Tibial artery (tissue), 4 donors: Measurements from ENCODE around the gene SNAPC2.

Experiments
- DNase-seq, 2 donors: peaks; one replicate each; pipeline ENCODE4 v3.0.0-alpha.2; 2019
- H3K27ac ChIP-seq, 2 donors: fragments of 200-600 bp; sonication (generic) in 1 of 2; 1 replicate in 1 of 2; 2 replicates in 1 of 2; pipeline ENCODE4 v1.5.1; 2018 to 2019; ENCODE audit warnings: mild to moderate bottlenecking in 1 of 2
- H3K27me3 ChIP-seq, 2 donors: fragments of 200-600 bp; sonication (generic) in 1 of 2; one replicate each; pipeline versions ENCODE4 v1.5.1 to v1.6.0; 2016 to 2019
- H3K36me3 ChIP-seq, 3 donors: fragments of 200-600 bp; sonication (generic) in 2 of 3; one replicate each; pipeline ENCODE4 v1.5.1; 2016 to 2019; ENCODE audit warnings: mild to moderate bottlenecking in 2 of 3
- H3K4me1 ChIP-seq, 4 donors: fragments of 200-600 bp; sonication (generic) in 2 of 4; 1 replicate in 3 of 4; 2 replicates in 1 of 4; pipeline ENCODE4 v1.5.1; 2016 to 2019
- H3K4me3 ChIP-seq, 2 donors: fragments of 200-600 bp; sonication (generic) in 1 of 2; 1 replicate in 1 of 2; 2 replicates in 1 of 2; pipeline ENCODE4 v1.5.1; 2018 to 2019; ENCODE audit warnings: mild to moderate bottlenecking in 2 of 2
- H3K9me3 ChIP-seq, 3 donors: fragments of 200-600 bp; sonication (generic) in 1 of 3; one replicate each; pipeline ENCODE4 v1.5.1; 2016 to 2019
- intact Hi-C: fragments of 100-400 bp; cut with DNase I; formaldehyde crosslinking; loops from one replicate; pipeline ENCODE4 v1.15.0; 2023; ENCODE audit warnings: low total_unique reads
- TF ChIP-seq, protein P1 (sequence below), 2 experiments: fragments of 200-600 bp in 1 of 2; fragments of 450-650 bp in 1 of 2; IDR thresholded peaks; one replicate each; pipeline ENCODE4 v1.5.1; 2017 to 2019; ENCODE audit warnings: antibody characterized with exemption in 2 of 2, mild to moderate bottlenecking in 1 of 2, moderate library complexity in 1 of 2

Gene SNAPC2

DNA sequence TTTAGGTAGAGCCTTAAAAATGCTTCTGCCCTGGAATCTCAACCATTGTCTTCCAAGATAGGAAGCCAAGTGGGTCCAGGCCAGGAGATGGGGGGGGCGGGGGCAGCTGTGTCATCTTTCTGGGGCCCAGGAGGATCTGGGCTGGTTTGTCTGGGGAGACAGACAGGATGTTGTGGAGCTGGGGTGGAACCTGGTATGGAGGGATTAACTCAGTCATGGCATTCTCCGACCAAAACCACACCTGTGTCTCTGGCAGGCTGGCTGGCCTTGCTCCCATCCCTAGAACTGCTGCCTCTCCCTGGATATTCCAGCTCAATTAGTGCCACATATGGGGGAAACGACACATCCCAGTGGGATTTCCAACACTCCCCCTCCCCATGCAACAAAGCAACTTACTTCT lies 19.2 kb upstream of the SNAPC2 start:
- no peak overlapping the region for H3K27ac ChIP-seq
- no peak overlapping the region for H3K4me3 ChIP-seq
- TF ChIP-seq, protein P1, sequence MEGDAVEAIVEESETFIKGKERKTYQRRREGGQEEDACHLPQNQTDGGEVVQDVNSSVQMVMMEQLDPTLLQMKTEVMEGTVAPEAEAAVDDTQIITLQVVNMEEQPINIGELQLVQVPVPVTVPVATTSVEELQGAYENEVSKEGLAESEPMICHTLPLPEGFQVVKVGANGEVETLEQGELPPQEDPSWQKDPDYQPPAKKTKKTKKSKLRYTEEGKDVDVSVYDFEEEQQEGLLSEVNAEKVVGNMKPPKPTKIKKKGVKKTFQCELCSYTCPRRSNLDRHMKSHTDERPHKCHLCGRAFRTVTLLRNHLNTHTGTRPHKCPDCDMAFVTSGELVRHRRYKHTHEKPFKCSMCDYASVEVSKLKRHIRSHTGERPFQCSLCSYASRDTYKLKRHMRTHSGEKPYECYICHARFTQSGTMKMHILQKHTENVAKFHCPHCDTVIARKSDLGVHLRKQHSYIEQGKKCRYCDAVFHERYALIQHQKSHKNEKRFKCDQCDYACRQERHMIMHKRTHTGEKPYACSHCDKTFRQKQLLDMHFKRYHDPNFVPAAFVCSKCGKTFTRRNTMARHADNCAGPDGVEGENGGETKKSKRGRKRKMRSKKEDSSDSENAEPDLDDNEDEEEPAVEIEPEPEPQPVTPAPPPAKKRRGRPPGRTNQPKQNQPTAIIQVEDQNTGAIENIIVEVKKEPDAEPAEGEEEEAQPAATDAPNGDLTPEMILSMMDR (IDR thresholded peaks at IDR 0.05), result no peak
- DNase-seq, result no peak
- intact Hi-C loops, result loop anchor here (5.0 kb wide), 1 partner anchor 49 kb away; no protein-coding TSS in a partner anchor
- H3K27me3 ChIP-seq, result peaks cover 0 to 11% of the 10 kb centered on the region in 2 donors
- peaks cover 0 to 4% (median 3%) of the 10 kb centered on the region in 3 donors for H3K36me3 ChIP-seq
- H3K9me3 ChIP-seq, result no peaks in the 10 kb centered on the region
- peaks cover 0 to 31% (median 25%) of the 10 kb centered on the region in 4 donors for H3K4me1 ChIP-seq

GRCh38 chr19:7901337-7901736 lies 18.8 kb upstream of the SNAPC2 start:
- peaks cover 0 to 8% (median 7%) of the 10 kb centered on the region in 3 donors for H3K36me3 ChIP-seq
- no peaks in the 10 kb centered on the region for H3K9me3 ChIP-seq
- TF ChIP-seq, protein P1 (IDR thresholded peaks at IDR 0.05), result no peak
- H3K27me3 ChIP-seq, result peaks cover 0 to 11% of the 10 kb centered on the region in 2 donors
- intact Hi-C loops, result loop anchor here (5.0 kb wide), 1 partner anchor 49 kb away; no protein-coding TSS in a partner anchor
- no peak overlapping the region for H3K27ac ChIP-seq
- H3K4me1 ChIP-seq, result peaks cover 0 to 35% (median 28%) of the 10 kb centered on the region in 4 donors
- no peak overlapping the region for H3K4me3 ChIP-seq
- no peak for DNase-seq

DNA sequence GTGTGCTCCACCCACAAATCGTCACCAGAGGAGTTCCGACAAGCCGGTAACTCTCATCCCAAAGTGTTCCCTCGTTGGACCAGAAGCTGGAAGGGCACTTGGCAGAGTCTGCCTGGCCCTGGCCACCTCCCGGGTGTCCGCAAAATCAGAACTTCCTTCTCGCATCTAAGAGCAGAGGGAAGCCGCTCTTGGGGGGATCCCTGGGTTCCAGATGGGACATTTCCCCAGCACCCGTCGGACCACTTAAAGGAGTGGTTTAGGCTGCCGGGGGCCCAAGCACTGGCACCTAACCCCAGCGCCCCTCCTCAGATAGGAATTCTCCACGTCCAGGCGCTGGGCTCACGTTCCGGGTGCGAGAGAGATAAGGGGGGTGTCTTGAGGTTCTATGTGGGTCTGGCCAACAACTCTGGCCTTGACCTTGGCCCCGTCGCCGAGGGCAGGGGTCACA lies 17.3 kb upstream of the SNAPC2 start:
- peak overlapping the region; percentile 50 to 76 for H3K4me3 ChIP-seq
- H3K27ac ChIP-seq, result peak overlapping the region; percentile 75 to 82
- no peak for DNase-seq
- H3K4me1 ChIP-seq, result peaks cover 0 to 44% (median 34%) of the 10 kb centered on the region in 4 donors
- H3K9me3 ChIP-seq, result no peaks in the 10 kb centered on the region
- TF ChIP-seq, protein P1 (IDR thresholded peaks at IDR 0.05), result no peak
- intact Hi-C loops, result loop anchor here (5.0 kb wide), 1 partner anchor 51 kb away; no protein-coding TSS in a partner anchor
- H3K36me3 ChIP-seq, result peaks cover 0 to 16% (median 12%) of the 10 kb centered on the region in 3 donors
- H3K27me3 ChIP-seq, result peaks cover 0 to 11% of the 10 kb centered on the region in 2 donors

GRCh38 chr19:7903244-7904073 lies 16.7 kb upstream of the SNAPC2 start, which contains the start of gene MAP2K7:
Gene MAP2K7, plus strand, starts transcription at chr19:7903877. Its CDS starts 68 bp downstream, at chr19:7903945.
- H3K4me1 ChIP-seq, result peaks cover 0 to 49% (median 35%) of the 10 kb centered on the region in 4 donors
- intact Hi-C loops, result loop anchor here (5.0 kb wide), 1 partner anchor 51 kb away; no protein-coding TSS in a partner anchor

More at GRCh38 chr19:7903244-7904073, 16.7 kb upstream of the SNAPC2 start, which contains the start of gene MAP2K7:
- H3K4me3 ChIP-seq, result peak within 1 kb of the TSS; percentile 76 to 79
- H3K27ac ChIP-seq, result peak within 1 kb of the TSS; percentile 82 to 84
- TF ChIP-seq, protein P1 (IDR thresholded peaks at IDR 0.05), result peak; percentile 33 to 38
- peak; percentile 99 to 100 for DNase-seq
- peaks cover 0 to 16% (median 16%) of the 10 kb centered on the region in 3 donors for H3K36me3 ChIP-seq
- H3K9me3 ChIP-seq, result no peaks in the 10 kb centered on the region
- H3K27me3 ChIP-seq, result peaks cover 0 to 11% of the 10 kb centered on the region in 2 donors
